GM18951 (cell line): Measurements from ENCODE around the gene INTS3.

ENCODE experiments used
- POLR2A ChIP-seq: IDR thresholded peaks from 4 replicates; pipeline ENCODE4 v1.6.1; 2011; ENCODE audit warnings: mild to moderate bottlenecking; ENCODE audit not compliant: insufficient read length, insufficient read depth; ENCODE audit errors: extremely low read depth
- in situ Hi-C: fragments of 300-500 bp; cut with MboI; formaldehyde crosslinking; loops from one replicate; pipeline ENCODE4 v1.12.0; 2022; ENCODE audit warnings: low sequenced_read_pairs, mixed read lengths, inconsistent platforms; ENCODE audit not compliant: unreplicated experiment

The INTS3 gene

DNA sequence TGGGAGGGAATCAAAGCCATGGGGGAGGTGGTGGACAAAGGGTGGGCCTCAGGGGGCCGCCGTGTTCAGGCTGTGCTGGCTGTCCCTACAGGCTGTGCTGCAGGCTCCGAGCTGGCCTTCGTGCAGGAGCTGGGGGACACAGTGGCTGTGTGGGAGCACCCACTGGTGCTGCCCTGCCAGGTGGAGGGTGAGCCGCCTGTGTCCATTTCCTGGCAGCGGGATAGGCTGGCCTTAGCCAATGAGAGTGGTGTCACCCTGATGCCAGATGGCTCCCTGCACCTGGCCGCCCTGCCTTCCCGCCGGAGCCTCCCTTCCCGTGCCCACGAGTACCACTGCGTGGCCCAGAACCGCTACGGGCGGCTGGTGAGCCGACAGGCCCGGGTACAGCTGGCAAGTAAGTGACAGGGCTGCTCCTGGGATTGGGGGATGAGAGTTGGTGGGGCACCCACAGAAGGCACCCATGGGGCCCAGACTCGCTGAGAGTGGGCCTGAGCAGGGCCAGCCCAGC lies 67.5 kb downstream of the INTS3 start:
- in situ Hi-C loops, result loop anchor here (10.0 kb wide), 1 partner anchor 189 kb away; the partner anchor contains the start of gene RAB13
- TF ChIP-seq POLR2A, result no peak

DNA sequence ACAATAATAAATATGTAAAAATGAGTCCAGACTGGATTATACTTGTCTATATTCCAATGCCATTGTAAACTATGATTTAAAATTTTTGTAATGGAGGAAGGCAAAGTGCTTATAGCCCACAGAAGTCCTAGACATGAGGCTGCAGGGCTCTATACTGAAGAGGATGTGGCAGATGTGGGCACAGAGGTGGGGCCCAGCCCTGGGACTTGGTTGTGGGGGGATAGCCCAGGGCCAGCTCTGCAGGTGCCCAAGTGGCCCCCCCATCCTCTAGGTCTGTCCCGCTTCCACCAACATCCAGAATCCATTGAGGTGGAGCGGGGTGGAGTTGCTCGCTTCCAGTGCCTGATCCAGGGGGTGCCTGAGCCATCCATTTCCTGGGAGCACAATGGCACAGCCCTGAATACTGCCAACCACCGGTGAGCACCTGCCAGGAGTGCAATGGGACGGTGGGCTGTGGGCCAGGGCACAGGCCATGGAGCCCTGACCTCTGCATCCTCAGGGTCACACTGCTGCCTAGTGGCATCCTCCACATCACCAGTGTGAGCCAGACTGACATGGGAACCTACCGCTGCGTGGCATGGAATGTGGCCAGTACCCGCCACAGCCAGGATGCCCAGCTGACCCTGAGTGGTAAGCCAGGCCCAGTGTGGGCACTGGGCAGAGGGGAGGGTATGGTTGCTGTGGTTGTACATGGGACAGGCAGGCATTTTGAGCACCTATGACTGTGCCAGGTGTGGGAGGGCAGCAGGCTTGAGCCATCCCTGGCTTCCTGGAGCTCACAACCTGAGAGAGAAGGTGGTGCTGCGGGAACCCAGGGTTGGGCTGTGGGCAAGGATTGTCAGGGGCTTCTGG lies 68.3 kb downstream of the INTS3 start:
- no peak for TF ChIP-seq POLR2A
- in situ Hi-C loops, result loop anchor here (10.0 kb wide), 1 partner anchor 189 kb away; the partner anchor contains the start of gene RAB13

DNA sequence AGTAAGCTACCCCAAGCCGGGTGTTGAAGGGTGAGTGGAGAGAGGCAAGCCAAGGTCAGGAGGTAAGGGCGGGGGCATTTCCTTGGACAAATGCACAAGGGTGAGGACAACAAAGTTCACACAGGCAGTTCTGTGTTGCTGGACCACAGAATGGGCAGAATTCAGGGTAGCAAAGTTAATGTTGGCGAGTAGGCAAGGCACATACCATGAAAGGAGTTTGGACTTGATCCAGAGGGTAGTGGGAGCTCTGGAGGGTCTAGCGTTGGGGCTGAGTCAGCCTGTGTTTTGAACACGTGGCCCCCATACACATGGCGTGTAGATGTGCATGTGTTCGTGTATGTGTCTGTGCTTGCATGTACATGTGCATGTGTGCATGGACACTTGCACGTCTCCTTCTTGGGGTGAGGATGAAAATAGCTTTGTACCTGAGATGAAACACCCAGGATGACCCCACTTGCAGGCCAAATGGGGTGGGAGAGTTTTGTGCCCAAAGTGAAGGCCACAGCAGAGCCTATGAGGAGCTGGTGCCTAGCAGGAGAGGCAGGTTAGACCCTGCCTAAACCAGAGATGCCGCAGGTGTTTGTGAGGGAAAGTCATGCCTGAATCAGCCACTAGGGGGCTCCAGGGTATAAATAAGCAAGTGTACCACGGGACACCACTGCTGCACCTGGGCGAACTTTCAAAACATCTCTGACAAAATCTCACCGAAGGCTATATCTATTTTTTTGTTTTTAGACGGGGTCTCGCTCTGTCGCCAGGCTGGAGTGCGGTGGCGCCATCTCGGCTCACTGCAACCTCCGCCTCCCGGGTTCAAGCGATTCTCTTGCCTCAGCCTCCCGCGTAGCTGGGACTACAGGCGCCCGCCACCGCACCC lies 69.2 kb downstream of the INTS3 start:
- no peak for TF ChIP-seq POLR2A
- in situ Hi-C loops, result loop anchor here (10.0 kb wide), 1 partner anchor 188 kb away; the partner anchor contains the start of gene RAB13

DNA sequence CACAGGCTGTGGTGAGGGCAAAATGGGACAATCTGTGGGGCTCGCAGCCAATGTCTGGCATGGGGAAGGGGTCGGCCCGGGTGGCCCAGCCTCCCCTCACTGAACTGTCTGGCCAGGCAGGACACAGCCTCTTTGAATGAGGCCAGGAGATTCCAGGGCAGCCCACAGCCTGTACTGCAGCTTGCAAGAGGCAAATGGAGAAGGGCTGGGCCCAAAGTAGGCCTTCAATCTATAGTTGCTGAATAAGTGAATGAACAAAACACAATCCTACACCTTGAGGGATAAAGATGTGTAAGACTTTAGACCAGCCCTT lies 70.6 kb downstream of the INTS3 start:
- in situ Hi-C loops, result loop anchor here (10.0 kb wide), 1 partner anchor 186 kb away; the partner anchor contains the start of gene RAB13
- no peak for TF ChIP-seq POLR2A

DNA sequence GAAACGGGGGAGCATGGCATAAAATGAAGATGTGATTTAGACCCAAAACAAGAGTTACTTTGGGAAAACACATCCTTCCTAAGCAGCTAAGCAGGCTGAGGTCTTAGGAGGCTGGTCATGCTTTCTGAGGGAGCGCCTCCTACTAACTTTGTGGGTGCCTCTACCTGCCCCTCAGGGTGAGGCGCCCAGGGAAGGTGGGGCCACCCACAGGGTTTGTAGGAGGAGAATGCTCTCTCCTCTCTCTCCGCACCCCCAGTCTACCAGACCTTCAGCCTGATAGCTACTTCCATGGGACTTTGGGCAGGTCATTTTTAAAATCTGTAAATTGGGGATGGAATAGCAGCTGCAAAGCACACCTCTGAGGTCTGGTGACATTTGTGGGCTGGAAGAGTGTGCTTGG lies 71.2 kb downstream of the INTS3 start:
- TF ChIP-seq POLR2A, result no peak

DNA sequence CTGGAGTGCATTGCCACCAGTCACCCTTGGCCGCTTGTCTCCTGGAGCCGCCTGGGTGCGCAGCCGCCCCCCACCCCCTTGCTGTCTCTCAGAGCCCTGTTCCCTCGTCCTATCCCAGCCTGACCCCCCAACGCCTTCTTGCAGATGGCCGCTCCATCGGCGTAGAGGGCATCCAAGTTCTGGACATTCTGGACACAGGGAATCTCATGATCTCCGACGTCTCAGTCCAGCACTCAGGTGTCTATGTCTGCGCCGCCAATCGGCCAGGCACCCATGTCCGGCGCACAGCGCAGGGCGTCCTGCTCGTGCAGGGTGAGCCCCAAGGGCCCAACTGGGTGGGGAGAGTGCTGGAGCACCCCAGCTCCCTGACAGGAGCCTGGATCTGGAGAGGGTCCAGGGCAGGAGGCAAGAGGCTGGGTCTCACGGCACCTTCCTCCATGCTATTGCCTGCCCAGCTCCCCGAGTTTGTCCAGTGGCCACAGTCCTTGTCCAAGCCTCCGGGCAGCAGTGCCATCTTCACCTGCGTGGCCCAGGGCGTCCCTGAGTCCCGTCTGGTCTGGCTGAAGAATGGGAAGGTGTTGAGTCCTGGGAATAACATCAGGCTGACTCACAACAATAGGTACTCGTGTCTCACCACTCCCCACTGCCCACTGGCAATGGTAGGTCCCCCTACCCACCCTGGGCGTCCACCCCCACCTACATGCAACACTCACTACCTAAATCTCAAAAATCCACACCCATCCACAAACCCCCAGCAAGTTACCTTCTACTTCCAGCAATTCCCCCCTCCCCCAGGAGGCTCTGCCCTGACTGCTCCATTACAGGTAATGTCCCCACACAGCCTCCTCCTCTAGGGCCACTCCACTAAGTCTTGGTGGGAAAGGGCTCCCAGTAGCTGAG lies 72.0 kb downstream of the INTS3 start:
- in situ Hi-C loops, result loop anchor here (10.0 kb wide), 1 partner anchor 185 kb away; the partner anchor contains the start of gene RAB13
- TF ChIP-seq POLR2A, result no peak

More for the DNA sequence above, 71.2 kb downstream of the INTS3 start:
- in situ Hi-C loops, result loop anchor here (10.0 kb wide), 1 partner anchor 186 kb away; the partner anchor contains the start of gene RAB13

DNA sequence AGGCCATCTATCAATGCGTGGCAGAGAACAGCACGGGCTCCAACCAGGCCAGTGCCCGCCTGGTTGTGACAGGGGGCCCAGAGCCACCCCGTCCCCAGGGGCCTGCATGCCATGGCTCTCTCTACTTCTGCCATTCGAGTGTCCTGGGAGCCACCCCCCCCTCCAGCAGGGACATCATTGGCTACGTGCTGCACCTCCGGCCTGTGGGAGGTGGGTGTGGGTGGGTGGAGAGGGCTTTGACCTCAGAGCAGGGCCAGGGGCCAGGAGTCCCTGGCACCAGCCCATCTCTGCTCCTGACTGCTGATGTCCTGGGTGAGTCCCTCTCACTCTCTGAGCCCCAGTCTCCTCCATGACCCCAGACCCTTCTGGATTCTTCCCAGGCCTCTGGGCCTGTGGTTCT lies 72.7 kb downstream of the INTS3 start:
- in situ Hi-C loops, result no loop called here
- no peak for TF ChIP-seq POLR2A

DNA sequence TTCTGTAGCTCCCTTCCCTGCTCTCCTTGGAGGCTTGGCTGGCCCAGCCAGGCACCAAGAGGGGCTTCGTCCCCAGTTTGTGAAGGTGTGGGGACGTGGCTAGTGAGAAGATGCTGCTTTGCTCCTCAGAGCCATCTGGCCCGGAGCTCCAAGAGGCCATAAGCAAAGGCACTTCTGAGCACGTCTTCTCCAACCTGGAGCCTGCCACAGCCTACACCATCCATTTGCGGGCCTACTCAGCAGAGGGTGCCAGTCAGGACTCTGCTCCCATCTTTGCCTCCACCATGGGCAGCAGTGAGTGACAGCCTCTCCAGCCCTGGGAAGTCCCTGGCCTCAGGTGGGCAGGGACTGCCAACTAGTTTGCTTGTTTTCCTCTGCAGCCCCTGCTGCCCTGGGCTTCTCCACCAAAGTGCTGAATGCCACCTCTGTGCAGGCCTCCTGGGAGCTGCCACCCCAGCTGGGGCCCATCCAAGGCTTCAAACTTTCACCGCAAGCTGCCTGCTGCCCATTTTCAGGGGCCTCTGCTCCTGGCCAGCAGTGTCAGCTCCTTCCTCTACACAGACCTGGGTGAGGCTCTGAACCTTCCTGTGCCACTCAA lies 73.3 kb downstream of the INTS3 start:
- in situ Hi-C loops, result no loop called here

DNA sequence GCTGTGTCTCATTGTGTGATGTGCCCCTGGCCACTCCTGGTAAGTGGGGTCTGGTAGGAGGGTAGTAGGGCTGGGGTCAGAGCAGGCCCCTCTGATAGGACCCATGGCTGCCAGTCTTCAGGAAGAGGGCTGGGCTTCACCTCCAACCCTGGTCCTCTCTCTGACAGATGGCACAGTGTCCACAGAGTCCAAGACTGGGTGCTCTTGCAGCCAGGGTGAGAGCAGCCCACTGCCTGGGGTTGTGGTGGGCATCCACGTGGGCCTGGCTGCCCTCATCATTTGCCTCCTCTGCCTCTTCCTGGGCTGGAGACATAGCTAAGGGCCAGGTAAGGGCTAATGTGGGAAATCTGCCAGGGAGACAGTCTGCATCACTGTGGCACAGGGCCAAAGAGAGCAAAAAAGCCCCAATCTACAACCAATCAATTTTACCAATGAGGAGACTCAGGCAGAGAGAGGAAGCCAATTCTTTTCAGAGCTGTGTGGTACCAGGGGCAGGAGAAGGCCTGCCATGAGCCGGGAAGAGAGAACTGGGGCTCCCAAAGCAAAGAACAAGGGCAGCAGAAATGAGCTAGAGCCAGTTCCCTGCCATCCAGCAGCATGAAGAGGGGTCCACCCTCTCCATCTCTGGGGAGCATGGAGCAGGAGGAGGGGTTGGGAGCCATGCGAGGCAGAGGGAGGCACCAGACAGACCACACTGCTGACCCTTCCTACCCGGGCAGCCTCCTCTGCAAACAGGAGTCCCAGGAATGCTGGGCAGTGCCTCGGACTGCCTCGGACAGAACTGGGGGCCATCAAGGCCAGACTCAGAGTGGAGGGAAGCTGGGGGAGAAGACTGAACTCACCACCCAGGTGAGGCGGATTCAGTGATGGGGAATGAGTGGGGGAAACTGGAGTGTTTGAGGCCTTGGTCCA lies 74.2 kb downstream of the INTS3 start:
- TF ChIP-seq POLR2A, result no peak

More for the DNA sequence above, 73.3 kb downstream of the INTS3 start:
- TF ChIP-seq POLR2A, result peak; percentile 7

DNA sequence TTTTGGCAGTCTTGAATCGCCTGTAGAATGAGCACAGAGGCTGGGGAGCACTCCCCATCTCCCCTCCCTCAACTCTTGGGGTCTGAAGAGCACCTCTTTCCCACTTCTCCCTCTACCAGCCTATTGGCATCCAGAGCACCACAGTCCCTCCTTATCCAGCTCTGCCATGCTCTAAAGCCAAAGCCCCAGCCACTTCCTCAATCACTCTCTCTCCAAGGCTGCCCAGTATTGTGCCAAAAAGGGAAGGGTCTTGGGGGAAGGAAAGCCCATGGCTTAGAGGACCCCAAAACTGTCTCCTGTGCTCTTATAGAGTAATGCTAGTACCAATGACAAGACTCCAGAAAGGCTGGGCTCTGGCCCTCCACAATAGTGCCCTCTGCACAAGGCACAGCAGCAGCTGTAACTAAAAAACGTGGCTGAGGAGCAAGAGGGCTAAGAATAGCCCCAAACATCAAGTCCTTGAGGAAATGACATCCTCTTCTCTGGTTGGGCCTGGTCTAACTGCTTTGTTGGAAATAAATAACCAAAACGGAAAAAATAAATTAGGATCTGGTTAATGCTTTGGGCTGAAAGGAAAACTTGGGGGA lies 75.7 kb downstream of the INTS3 start:
- in situ Hi-C loops, result no loop called here
- TF ChIP-seq POLR2A, result no peak

More for the DNA sequence above, 74.2 kb downstream of the INTS3 start:
- in situ Hi-C loops, result no loop called here

DNA sequence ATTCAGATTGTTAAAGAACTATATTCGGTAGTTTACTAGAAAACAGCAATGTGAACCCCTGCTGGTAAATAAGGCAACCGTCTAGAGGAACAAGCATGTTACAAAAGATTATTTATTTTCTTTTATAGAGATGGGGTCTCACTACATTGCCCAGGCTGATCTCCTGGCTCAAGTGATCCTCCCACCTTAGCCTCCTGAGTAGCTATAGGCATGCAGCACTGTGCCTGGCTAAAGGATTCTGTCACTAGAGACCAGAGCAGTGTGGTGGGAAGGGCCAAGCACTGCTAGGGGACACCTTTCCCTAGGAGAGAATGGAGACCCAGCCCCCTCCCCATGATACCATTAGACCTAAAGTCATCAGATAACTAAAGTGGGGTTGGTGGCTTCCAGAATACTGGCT lies 76.3 kb downstream of the INTS3 start:
- in situ Hi-C loops, result no loop called here
- no peak for TF ChIP-seq POLR2A
